OCI-LY3 (cell line): ENCODE results near the gene PRDM12.

Source experiments
- EZH2phosphoT487 ChIP-seq: fragments of 200-600 bp; shearing (Covaris generic); IDR thresholded peaks from 2 replicates; pipeline ENCODE4 v1.6.1; 2018; ENCODE audit warnings: antibody characterized with exemption, mixed run types, low read depth
- TF ChIP-seq, protein P1 (sequence below): fragments of 200-600, 300-600 bp; sonication (generic); IDR thresholded peaks from 2 replicates; pipeline ENCODE4 v1.5.1; 2014; ENCODE audit warnings: antibody characterized with exemption, low read length, low read depth

DNA sequence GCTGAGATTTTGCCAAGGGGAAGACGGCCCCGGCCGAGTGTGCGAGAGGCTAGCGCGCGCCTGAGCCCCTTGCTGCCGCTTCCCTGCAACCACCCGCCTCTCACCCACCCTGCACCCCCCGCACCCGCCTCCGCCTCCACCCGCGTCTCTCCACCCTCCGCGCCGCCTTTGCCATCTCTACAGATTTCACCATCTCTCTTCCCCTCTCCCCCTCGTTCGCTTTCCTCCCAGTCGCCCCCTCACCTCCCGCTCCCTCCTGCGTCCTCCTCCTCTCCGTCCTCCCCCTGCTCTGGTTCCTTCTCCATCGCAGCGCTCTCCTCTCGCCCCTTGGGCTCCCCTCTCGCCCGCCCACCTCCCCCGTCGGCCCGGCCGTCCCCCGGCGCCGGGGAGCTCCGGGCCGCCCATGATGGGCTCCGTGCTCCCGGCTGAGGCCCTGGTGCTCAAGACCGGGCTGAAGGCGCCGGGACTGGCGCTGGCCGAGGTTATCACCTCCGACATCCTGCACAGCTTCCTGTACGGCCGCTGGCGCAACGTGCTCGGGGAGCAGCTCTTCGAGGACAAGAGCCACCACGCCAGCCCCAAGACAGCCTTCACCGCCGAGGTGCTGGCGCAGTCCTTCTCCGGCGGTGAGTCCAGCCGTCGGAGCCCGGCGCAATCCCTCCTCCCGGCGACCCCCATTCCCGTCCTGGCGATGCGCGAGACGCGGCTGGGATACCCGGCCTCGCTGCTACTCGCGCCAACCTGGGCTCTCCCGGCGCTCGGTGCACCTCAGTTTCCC, at the start of gene PRDM12:
- TF ChIP-seq, protein P1, sequence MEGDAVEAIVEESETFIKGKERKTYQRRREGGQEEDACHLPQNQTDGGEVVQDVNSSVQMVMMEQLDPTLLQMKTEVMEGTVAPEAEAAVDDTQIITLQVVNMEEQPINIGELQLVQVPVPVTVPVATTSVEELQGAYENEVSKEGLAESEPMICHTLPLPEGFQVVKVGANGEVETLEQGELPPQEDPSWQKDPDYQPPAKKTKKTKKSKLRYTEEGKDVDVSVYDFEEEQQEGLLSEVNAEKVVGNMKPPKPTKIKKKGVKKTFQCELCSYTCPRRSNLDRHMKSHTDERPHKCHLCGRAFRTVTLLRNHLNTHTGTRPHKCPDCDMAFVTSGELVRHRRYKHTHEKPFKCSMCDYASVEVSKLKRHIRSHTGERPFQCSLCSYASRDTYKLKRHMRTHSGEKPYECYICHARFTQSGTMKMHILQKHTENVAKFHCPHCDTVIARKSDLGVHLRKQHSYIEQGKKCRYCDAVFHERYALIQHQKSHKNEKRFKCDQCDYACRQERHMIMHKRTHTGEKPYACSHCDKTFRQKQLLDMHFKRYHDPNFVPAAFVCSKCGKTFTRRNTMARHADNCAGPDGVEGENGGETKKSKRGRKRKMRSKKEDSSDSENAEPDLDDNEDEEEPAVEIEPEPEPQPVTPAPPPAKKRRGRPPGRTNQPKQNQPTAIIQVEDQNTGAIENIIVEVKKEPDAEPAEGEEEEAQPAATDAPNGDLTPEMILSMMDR = no peak
- no peak for TF ChIP-seq EZH2phosphoT487
